Left lung (tissue), 10 donors: ENCODE measurements around the gene C10orf90. TPM values are rescaled to one million over a fixed set of nuclear protein-coding genes. Genes with fewer than 3 reads are reported as not detected.

Source experiments
- ATAC-seq: fragments of 200-7000 bp; cut with Tn5 transposase; one replicate; pipeline ENCODE4 v1.9.1; 2020; ENCODE audit warnings: moderate library complexity
- DNase-seq, 4 donors: peaks; one replicate each; pipeline ENCODE4 v3.0.0-alpha.2; 2013 to 2020
- H3K27ac ChIP-seq, 2 donors: fragments of 200-600 bp; sonication (generic) in 1 of 2; one replicate each; pipeline versions ENCODE4 v1.5.0 to v1.8.0; 2020 to 2021
- H3K27me3 ChIP-seq, 2 donors: fragments of 200-600 bp; sonication (generic) in 1 of 2; one replicate each; pipeline versions ENCODE4 v1.5.0 to v1.8.0; 2020 to 2021
- H3K36me3 ChIP-seq, 2 donors: fragments of 200-600 bp; sonication (generic) in 1 of 2; one replicate each; pipeline versions ENCODE4 v1.5.0 to v1.8.0; 2020 to 2021
- H3K4me1 ChIP-seq, 2 donors: fragments of 200-600 bp; one replicate each; pipeline ENCODE4 v1.8.0; 2021
- H3K4me3 ChIP-seq, 2 donors: fragments of 200-600 bp; sonication (generic) in 1 of 2; one replicate each; pipeline versions ENCODE4 v1.5.0 to v1.8.0; 2020 to 2021; ENCODE audit warnings: mild to moderate bottlenecking in 1 of 2
- H3K9me3 ChIP-seq, 2 donors: fragments of 200-600 bp; sonication (generic) in 1 of 2; one replicate each; pipeline versions ENCODE4 v1.5.0 to v1.8.0; 2020 to 2021
- intact Hi-C, 2 donors: fragments of 100-400 bp; cut with DNase I; formaldehyde crosslinking; loops; one replicate each; pipeline versions ENCODE4 v1.11.2 to v1.14.2; 2022
- polyA plus RNA-seq, 6 donors: library from polyadenylated mRNA; unstranded; fragments of 120-200 nt; gene quantifications; one replicate each; pipeline ENCODE4 v1.2.1, GENCODE V29; 2013; ENCODE audit not compliant: insufficient read length in 6 of 6
- total RNA-seq, 2 donors: library from RNA; stranded (reverse); fragmentation: NEBNext Ultra II Directional; extraction: Animal tissue kit (Norgen Biotek cat#: 25700); gene quantifications; one replicate each; pipeline ENCODE4 v1.2.1, GENCODE V29; 2021
- TF ChIP-seq, protein P1 (sequence below), 2 donors: fragments of 200-600 bp; sonication (generic) in 1 of 2; IDR thresholded peaks; one replicate each; pipeline versions ENCODE4 v1.5.0 to v1.8.0; 2021; ENCODE audit warnings: antibody characterized with exemption in 2 of 2
- donor health status: DM: no; HTN: yes; CAD: no.
- donor health status: DM: no; HTN: no; CAD: no.

Gene C10orf90
- total and polyA plus RNA-seq, 8 donors: 12.6 to 29.8 (median 20.5) TPM; not detected in 2

DNA sequence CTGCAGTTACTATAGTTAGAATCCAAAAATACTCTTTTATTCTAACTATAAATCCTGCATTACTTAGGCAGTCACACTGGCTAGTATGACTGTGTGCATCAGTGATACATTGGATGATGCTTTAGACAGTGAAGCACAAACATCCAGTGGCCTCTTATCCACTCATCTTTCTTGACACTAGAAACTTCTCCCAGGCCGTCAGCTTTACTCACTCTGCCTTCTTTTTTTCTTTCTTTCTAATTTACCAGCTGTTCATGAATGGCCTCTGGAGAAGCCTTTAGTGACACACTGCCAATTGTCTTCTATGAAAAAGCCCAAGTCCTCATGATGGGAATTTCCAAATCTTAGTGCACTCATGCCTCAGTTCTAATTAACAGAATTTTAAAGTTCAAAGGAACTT lies 26.2 kb upstream of the C10orf90 start:
- ATAC-seq: no peak
- Histone ChIP-seq H3K4me3 (no peak overlapping the region), H3K4me1 (no peaks in the 10 kb centered on the region), H3K27ac (no peak overlapping the region), H3K9me3 (peaks cover 0 to 2% of the 10 kb centered on the region in 2 donors), H3K27me3 (no peaks in the 10 kb centered on the region), H3K36me3 (no peaks in the 10 kb centered on the region)
- no peak for DNase-seq
- intact Hi-C loops: no loop called here
- TF ChIP-seq, protein P1, sequence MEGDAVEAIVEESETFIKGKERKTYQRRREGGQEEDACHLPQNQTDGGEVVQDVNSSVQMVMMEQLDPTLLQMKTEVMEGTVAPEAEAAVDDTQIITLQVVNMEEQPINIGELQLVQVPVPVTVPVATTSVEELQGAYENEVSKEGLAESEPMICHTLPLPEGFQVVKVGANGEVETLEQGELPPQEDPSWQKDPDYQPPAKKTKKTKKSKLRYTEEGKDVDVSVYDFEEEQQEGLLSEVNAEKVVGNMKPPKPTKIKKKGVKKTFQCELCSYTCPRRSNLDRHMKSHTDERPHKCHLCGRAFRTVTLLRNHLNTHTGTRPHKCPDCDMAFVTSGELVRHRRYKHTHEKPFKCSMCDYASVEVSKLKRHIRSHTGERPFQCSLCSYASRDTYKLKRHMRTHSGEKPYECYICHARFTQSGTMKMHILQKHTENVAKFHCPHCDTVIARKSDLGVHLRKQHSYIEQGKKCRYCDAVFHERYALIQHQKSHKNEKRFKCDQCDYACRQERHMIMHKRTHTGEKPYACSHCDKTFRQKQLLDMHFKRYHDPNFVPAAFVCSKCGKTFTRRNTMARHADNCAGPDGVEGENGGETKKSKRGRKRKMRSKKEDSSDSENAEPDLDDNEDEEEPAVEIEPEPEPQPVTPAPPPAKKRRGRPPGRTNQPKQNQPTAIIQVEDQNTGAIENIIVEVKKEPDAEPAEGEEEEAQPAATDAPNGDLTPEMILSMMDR (IDR thresholded peaks at IDR 0.05): no peak

DNA sequence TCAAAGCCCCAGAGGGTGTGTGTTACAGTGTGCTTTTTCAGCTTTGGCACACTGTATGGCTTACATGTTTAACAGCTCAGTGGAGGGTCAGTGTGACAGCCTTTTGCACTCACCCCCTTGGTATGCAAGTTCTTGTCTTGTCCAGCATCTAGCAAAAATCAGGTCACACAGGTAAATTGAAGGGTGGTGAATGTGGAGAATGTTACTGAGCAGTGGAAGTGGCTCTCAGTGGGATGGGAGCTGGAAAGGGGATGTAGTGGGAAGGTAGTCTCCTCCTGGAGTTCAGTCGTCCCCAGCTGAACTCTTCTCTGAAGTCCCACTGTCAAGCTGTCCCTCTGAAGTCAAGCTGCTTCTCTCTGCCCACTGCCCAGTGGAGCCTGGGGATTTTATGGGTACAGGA lies 21.0 kb upstream of the C10orf90 start:
- Histone ChIP-seq H3K27ac (no peak overlapping the region), H3K4me1 (no peaks in the 10 kb centered on the region), H3K4me3 (no peak overlapping the region), H3K36me3 (no peaks in the 10 kb centered on the region), H3K9me3 (peaks cover 0 to 4% of the 10 kb centered on the region in 2 donors), H3K27me3 (no peaks in the 10 kb centered on the region)
- DNase-seq (no peak), ATAC-seq (no peak)
- TF ChIP-seq, protein P1 (IDR thresholded peaks at IDR 0.05): no peak
- intact Hi-C loops: no loop called here

DNA sequence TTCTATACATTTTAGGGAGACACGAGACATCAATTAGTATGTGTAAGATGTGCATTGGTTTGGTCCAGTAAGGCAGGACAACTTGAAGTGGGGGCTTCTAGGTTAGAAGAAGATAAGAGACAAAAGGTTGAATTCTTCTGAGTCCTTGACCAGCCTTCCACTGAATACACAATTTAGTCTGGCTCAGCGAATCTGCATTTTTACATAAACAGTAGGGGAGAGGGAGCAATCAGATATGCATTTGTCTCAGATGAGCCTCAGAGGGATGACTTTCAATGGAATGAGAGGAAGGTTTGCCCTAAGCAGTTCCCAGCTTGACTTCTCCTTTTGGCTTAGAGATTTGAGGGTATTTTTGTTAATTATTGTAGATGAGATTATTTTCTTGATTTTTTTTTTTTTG lies 20.0 kb upstream of the C10orf90 start:
- H3K4me3 ChIP-seq: no peak overlapping the region

DNA sequence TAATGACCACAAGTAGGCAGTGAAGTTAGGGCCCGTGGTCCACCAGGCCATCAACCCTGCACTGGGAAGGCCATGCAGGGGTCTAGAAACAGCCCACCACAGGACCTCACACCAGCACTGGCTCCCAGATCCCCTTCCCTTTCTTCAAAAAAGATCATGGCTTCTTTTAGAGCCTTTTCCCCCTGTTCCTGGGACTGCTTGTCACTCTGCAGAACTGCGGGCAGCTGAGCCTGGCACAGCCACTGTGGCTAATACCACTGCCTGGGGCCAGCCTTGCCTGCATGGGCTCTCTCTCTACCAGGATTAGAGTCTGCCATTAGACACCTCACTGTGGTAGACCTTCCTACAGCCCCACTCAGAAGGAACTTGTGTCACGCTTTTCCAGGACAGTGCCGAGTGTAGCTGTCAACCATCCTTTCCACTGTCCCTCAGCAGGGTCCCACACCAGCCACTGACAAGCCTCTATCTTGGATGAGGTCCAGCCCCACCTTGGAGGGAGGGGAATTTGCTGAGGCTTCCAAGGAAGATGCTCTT lies 19.0 kb upstream of the C10orf90 start:
- DNase-seq (no peak), ATAC-seq (no peak)
- H3K27me3 ChIP-seq: no peaks in the 10 kb centered on the region
- intact Hi-C loops: no loop called here
- H3K27ac ChIP-seq: no peak overlapping the region
- no peaks in the 10 kb centered on the region for H3K4me1 ChIP-seq
- H3K36me3 ChIP-seq: no peaks in the 10 kb centered on the region
- TF ChIP-seq, protein P1 (IDR thresholded peaks at IDR 0.05): no peak
- H3K9me3 ChIP-seq: peaks cover 0 to 4% of the 10 kb centered on the region in 2 donors
- H3K4me3 ChIP-seq: no peak overlapping the region

More for the DNA sequence above, 20.0 kb upstream of the C10orf90 start:
- TF ChIP-seq, protein P1 (IDR thresholded peaks at IDR 0.05): no peak
- no peak for ATAC-seq
- H3K4me1 ChIP-seq: no peaks in the 10 kb centered on the region
- no peaks in the 10 kb centered on the region for H3K36me3 ChIP-seq
- peaks cover 0 to 4% of the 10 kb centered on the region in 2 donors for H3K9me3 ChIP-seq
- H3K27me3 ChIP-seq: no peaks in the 10 kb centered on the region
- intact Hi-C loops: no loop called here
- DNase-seq: no peak
- no peak overlapping the region for H3K27ac ChIP-seq

DNA sequence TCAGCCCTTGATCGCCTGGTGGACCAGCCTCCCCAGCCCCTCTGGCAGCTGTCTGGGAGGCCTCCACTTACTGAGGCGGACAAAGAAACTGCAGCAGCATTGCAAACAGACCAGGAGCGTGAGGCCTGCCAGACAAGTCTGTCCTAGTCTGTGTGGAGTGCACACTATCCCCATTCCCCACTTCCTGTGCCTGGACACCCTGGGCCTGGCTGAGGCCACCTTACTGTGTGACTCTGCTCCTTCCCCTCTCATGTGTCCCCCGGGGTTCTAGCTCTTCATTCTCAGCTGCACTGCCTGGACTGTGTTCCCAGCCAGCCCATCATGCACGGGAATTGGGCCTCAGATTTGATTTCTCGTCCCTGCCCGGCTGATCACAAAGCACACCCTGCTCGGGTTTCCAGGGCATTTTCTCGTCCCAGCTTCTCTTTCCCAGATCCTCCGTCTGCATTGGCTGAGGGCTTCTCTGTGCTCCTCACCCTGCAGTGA lies 16.7 kb upstream of the C10orf90 start:
- no peak for ATAC-seq

More for the DNA sequence above, 16.7 kb upstream of the C10orf90 start:
- no peak for DNase-seq
- TF ChIP-seq, protein P1 (IDR thresholded peaks at IDR 0.05): no peak
- no peaks in the 10 kb centered on the region for H3K27me3 ChIP-seq
- no peaks in the 10 kb centered on the region for H3K4me1 ChIP-seq
- H3K4me3 ChIP-seq: no peak overlapping the region
- intact Hi-C loops: no loop called here
- no peak overlapping the region for H3K27ac ChIP-seq
- H3K36me3 ChIP-seq: no peaks in the 10 kb centered on the region
- peaks cover 0 to 4% of the 10 kb centered on the region in 2 donors for H3K9me3 ChIP-seq
